COLO668 (cell line): ENCODE data around the gene GABBR2.

Experiments used
- DNase-seq: peaks from one replicate; lab custom pipeline; 2025; ENCODE audit not compliant: unreplicated experiment; lab: John Stamatoyannopoulos, UW

The GABBR2 gene

GRCh38 chr9:98724810-98725530 is 16.2 kb upstream of the GABBR2 start:
- no peak for DNase-seq

- DNase-seq = no peak
These were observed 12.9 kb upstream of the GABBR2 start for GRCh38 chr9:98721643-98722042.

- DNase-seq = no peak
These were observed 11.7 kb upstream of the GABBR2 start for GRCh38 chr9:98720402-98720801.

GRCh38 chr9:98719055-98719454 is 10.3 kb upstream of the GABBR2 start:
- DNase-seq = no peak

GRCh38 chr9:98714833-98715232 is 6.1 kb upstream of the GABBR2 start:
- no peak for DNase-seq

- no peak for DNase-seq
These were observed 4.3 kb upstream of the GABBR2 start for GRCh38 chr9:98712987-98713386.

- DNase-seq = no peak
These were observed 1.5 kb upstream of the GABBR2 start for GRCh38 chr9:98709968-98710965.

- DNase-seq = peak; percentile 51
These were observed 417 bp downstream of the GABBR2 start for GRCh38 chr9:98708103-98708932.

- DNase-seq = peak; percentile 90
These were observed 1.3 kb downstream of the GABBR2 start for GRCh38 chr9:98707166-98708102.

- DNase-seq = peak; percentile 69
These were observed 2.0 kb downstream of the GABBR2 start for GRCh38 chr9:98706651-98707165.

- no peak for DNase-seq
These were observed 5.8 kb downstream of the GABBR2 start for GRCh38 chr9:98702835-98703380.

GRCh38 chr9:98702340-98702739 is 6.4 kb downstream of the GABBR2 start:
- no peak for DNase-seq

- DNase-seq = no peak
These were observed 7.2 kb downstream of the GABBR2 start for GRCh38 chr9:98701576-98701975.

- DNase-seq = no peak
These were observed 7.9 kb downstream of the GABBR2 start for GRCh38 chr9:98700801-98701200.

GRCh38 chr9:98698856-98699255 is 9.9 kb downstream of the GABBR2 start:
- no peak for DNase-seq

GRCh38 chr9:98694943-98695342 is 13.8 kb downstream of the GABBR2 start:
- no peak for DNase-seq

GRCh38 chr9:98692392-98692791 is 16.3 kb downstream of the GABBR2 start:
- DNase-seq = no peak

- no peak for DNase-seq
These were observed 16.8 kb downstream of the GABBR2 start for GRCh38 chr9:98691890-98692289.

- DNase-seq = no peak
These were observed 18.0 kb downstream of the GABBR2 start for GRCh38 chr9:98690686-98691085.
